H1 (cell line): ENCODE results near the gene KBTBD12. TPM values are rescaled to one million over a fixed set of nuclear protein-coding genes. Genes with fewer than 3 reads are reported as not detected.

Source experiments
- CTCF ChIA-PET: fragments of 300-600 bp; sonication (Branson Sonifier 250); formaldehyde crosslinking; loops from one replicate; lab custom pipeline; 2021; ENCODE audit not compliant: partially characterized antibody; lab: Charles Lee
- POLR2A ChIA-PET: fragments of 300-600 bp; sonication (Branson Sonifier 250); formaldehyde crosslinking; loops from one replicate; lab custom pipeline; 2021; ENCODE audit warnings: inconsistent platforms; ENCODE audit not compliant: partially characterized antibody; lab: Charles Lee
- DNase-seq, 2 experiments: peaks; one replicate each; pipeline versions ENCODE4 v3.0.0 to v3.0.0-alpha.2; 2010 to 2022; ENCODE audit warnings: low spot score in 2 of 2, low read depth in 1 of 2, mixed read lengths in 1 of 2
- FAIRE-seq: peaks from 2 replicates; lab custom pipeline; 2011; peaks lifted over from hg19 to GRCh38; lab: Jason Lieb, UNC
- H2AFZ ChIP-seq: 2 replicates; pipeline ENCODE4 v1.8.1; 2012; ENCODE audit warnings: low read length, inconsistent platforms
- H2AK5ac ChIP-seq: 2 replicates; pipeline ENCODE4 v1.6.1; 2013; ENCODE audit warnings: low read depth, low read length
- H2BK120ac ChIP-seq: replicated peaks from 2 replicates; pipeline ENCODE3; 2013; ENCODE audit warnings: low read depth, low read length, inconsistent platforms
- H2BK12ac ChIP-seq: 2 replicates; pipeline ENCODE4 v1.6.1; 2013; ENCODE audit warnings: low read depth, low read length
- H2BK15ac ChIP-seq: 2 replicates; pipeline ENCODE4 v1.6.1; 2013; ENCODE audit warnings: low read length
- H2BK20ac ChIP-seq: 2 replicates; pipeline ENCODE4 v1.6.1; 2013; ENCODE audit warnings: low read length
- H2BK5ac ChIP-seq: 2 replicates; pipeline ENCODE4 v1.6.1; 2013; ENCODE audit warnings: low read depth, low read length
- H3K14ac ChIP-seq: 2 replicates; pipeline ENCODE4 v1.6.1; 2013; ENCODE audit warnings: inconsistent platforms; ENCODE audit not compliant: insufficient read length
- H3K18ac ChIP-seq: 2 replicates; pipeline ENCODE4 v1.6.1; 2013; ENCODE audit warnings: low read length; ENCODE audit errors: extremely low read depth
- H3K23ac ChIP-seq: 2 replicates; pipeline ENCODE4 v1.6.1; 2013; ENCODE audit warnings: inconsistent platforms; ENCODE audit not compliant: insufficient read length
- H3K23me2 ChIP-seq: 2 replicates; pipeline ENCODE4 v1.6.1; 2013; ENCODE audit warnings: low read depth, low read length
- H3K27ac ChIP-seq: 2 replicates; pipeline ENCODE4 v1.6.1; 2011; ENCODE audit warnings: low read depth, low read length, inconsistent platforms
- H3K27me3 ChIP-seq, 4 experiments: replicated peaks in 1 of 4; 1 replicate in 1 of 4; 2 replicates in 3 of 4; pipeline versions ENCODE4 v1.6.1 to v1.8.1; 2011 to 2013; ENCODE audit warnings: low read length in 3 of 4, mild to moderate bottlenecking in 3 of 4, inconsistent platforms in 2 of 4, mixed read lengths in 2 of 4, moderate library complexity in 1 of 4; ENCODE audit not compliant: control insufficient read depth in 3 of 4, insufficient read depth in 3 of 4; ENCODE audit errors: extremely low read depth in 1 of 4
- H3K36me3 ChIP-seq, 4 experiments: 2 replicates each; pipeline versions ENCODE4 v1.6.1 to v1.8.1; 2011 to 2013; ENCODE audit warnings: mild to moderate bottlenecking in 4 of 4, low read length in 3 of 4, moderate library complexity in 2 of 4, control low read depth in 1 of 4, inconsistent platforms in 1 of 4; ENCODE audit not compliant: insufficient read depth in 4 of 4, control insufficient read depth in 2 of 4
- H3K4ac ChIP-seq: replicated peaks from 2 replicates; pipeline ENCODE3; 2013; ENCODE audit warnings: low read length, low read depth, mixed read lengths, inconsistent platforms; ENCODE audit not compliant: insufficient read length
- H3K4me1 ChIP-seq, 4 experiments: replicated peaks in 1 of 4; 1 replicate in 1 of 4; 2 replicates in 3 of 4; pipeline versions ENCODE4 v1.6.1 to v1.8.1; 2011 to 2013; ENCODE audit warnings: low read length in 3 of 4, inconsistent platforms in 2 of 4, mixed read lengths in 1 of 4; ENCODE audit not compliant: insufficient read depth in 4 of 4, control insufficient read depth in 3 of 4
- H3K4me2 ChIP-seq, 2 experiments: 2 replicates each; pipeline versions ENCODE4 v1.6.1 to v1.8.1; 2011 to 2013; ENCODE audit warnings: low read depth in 2 of 2, low read length in 2 of 2, control low read depth in 1 of 2, inconsistent platforms in 1 of 2, mild to moderate bottlenecking in 1 of 2; ENCODE audit not compliant: insufficient read depth in 1 of 2
- H3K4me3 ChIP-seq, 4 experiments: fragments of 200-600, 300-600 bp in 1 of 4; sonication (generic), shearing (Covaris generic), sonication (Bioruptor Twin) in 1 of 4; 2 replicates each; pipeline versions ENCODE4 v1.5.1 to v1.8.1; 2011 to 2016; ENCODE audit warnings: low read length in 4 of 4, low read depth in 3 of 4, control low read depth in 2 of 4, inconsistent platforms in 2 of 4, mild to moderate bottlenecking in 2 of 4, mixed read lengths in 1 of 4, moderate library complexity in 1 of 4; ENCODE audit not compliant: insufficient read depth in 2 of 4; ENCODE audit errors: extremely low read depth in 1 of 4
- H3K56ac ChIP-seq: replicated peaks from 2 replicates; pipeline ENCODE3; 2013; ENCODE audit warnings: low read depth, mild to moderate bottlenecking, mixed read lengths, low read length, inconsistent platforms; ENCODE audit not compliant: insufficient read length
- H3K79me1 ChIP-seq: 2 replicates; pipeline ENCODE4 v1.6.1; 2013; ENCODE audit warnings: low read depth, low read length, control low read depth
- H3K79me2 ChIP-seq, 2 experiments: 2 replicates each; pipeline versions ENCODE4 v1.6.1 to v1.8.1; 2012 to 2013; ENCODE audit warnings: low read length in 2 of 2, mild to moderate bottlenecking in 2 of 2, inconsistent platforms in 1 of 2; ENCODE audit not compliant: insufficient read depth in 2 of 2, control insufficient read depth in 1 of 2
- H3K9ac ChIP-seq, 4 experiments: replicated peaks in 1 of 4; 1 replicate in 1 of 4; 2 replicates in 3 of 4; pipeline versions ENCODE4 v1.6.1 to v1.8.1; 2011 to 2013; ENCODE audit warnings: low read depth in 3 of 4, low read length in 3 of 4, control low read depth in 2 of 4, mild to moderate bottlenecking in 2 of 4, moderate library complexity in 2 of 4, inconsistent platforms in 1 of 4; ENCODE audit errors: extremely low read depth in 1 of 4
- H3K9me3 ChIP-seq, 2 experiments: 2 replicates each; pipeline versions ENCODE4 v1.6.1 to v1.8.1; 2012 to 2013; ENCODE audit warnings: mild to moderate bottlenecking in 2 of 2, moderate library complexity in 2 of 2, control low read depth in 1 of 2, inconsistent platforms in 1 of 2, low read depth in 1 of 2, low read length in 1 of 2, mixed read lengths in 1 of 2; ENCODE audit not compliant: insufficient read depth in 2 of 2
- H4K20me1 ChIP-seq, 2 experiments: replicated peaks in 1 of 2; 2 replicates each; pipeline versions ENCODE3 to v1.8.1; 2011 to 2013; ENCODE audit warnings: inconsistent platforms in 2 of 2, low read length in 2 of 2, mild to moderate bottlenecking in 1 of 2; ENCODE audit not compliant: insufficient read depth in 2 of 2, control insufficient read depth in 1 of 2
- H4K5ac ChIP-seq: 2 replicates; pipeline ENCODE4 v1.6.1; 2013; ENCODE audit warnings: low read length, low read depth, mixed read lengths, inconsistent platforms; ENCODE audit not compliant: insufficient read length
- H4K8ac ChIP-seq: 2 replicates; pipeline ENCODE4 v1.8.0; 2013; ENCODE audit warnings: mild to moderate bottlenecking, moderate library complexity, low read length, inconsistent platforms; ENCODE audit not compliant: insufficient read depth; ENCODE audit errors: extremely low read depth
- H4K91ac ChIP-seq: replicated peaks from 2 replicates; pipeline ENCODE3; 2013; ENCODE audit warnings: low read length, mixed read lengths, inconsistent platforms; ENCODE audit not compliant: insufficient read length
- BACH1 ChIP-seq: IDR thresholded peaks from 2 replicates; pipeline ENCODE4 v1.6.1; 2012; ENCODE audit warnings: low read length, improper control_type of control experiment
- POU5F1 ChIP-seq: IDR thresholded peaks from 2 replicates; pipeline ENCODE4 v1.6.1; 2011; ENCODE audit warnings: low read depth, mild to moderate bottlenecking, low read length, moderate library complexity
- WGBS, 2 experiments: shearing (Covaris generic) in 1 of 2; methylation state at CpG; one replicate each; pipeline versions ENCODE4 v1.1.6 to v1.1.7; 2013 to 2015; ENCODE audit warnings: low lambda C conversion rate in 2 of 2, mixed read lengths in 2 of 2, inconsistent platforms in 1 of 2, low coverage in 1 of 2, missing lambda C conversion rate in 1 of 2; ENCODE audit not compliant: insufficient replicate concordance in 2 of 2, insufficient coverage in 1 of 2, insufficient read length in 1 of 2; ENCODE audit errors: extremely low coverage in 1 of 2, missing lambda C conversion rate in 1 of 2; 5-methylcytosine and 5-hydroxymethylcytosine counted together
- polyA plus RNA-seq, 7 experiments: library from polyadenylated mRNA; depleted of rRNA in 3 of 7; stranded (reverse) in 5 of 7; unstranded in 2 of 7; fragments of >200 nt in 5 of 7; fragments of 200-250 nt in 2 of 7; gene quantifications; 1 replicate in 5 of 7; 2 replicates in 1 of 7; 4 replicates in 1 of 7; pipeline versions ENCODE4 v1.2.1 to v1.2.3, GENCODE V29; 2011 to 2013; ENCODE audit warnings: missing spikeins in 2 of 7, mixed read lengths in 2 of 7
- total RNA-seq: library from RNA; stranded (reverse); fragmentation: NEBNext Ultra II Directional; extraction: Animal tissue kit (Norgen Biotek cat#: 25700); gene quantifications from 2 replicates; pipeline ENCODE4 v1.2.1, GENCODE V29; 2021

Gene KBTBD12
- total and polyA plus RNA-seq, 2 of the 8 experiments (the other 6 are each of a cell fraction or from before 2014, with no cell fraction given): 0.33 to 0.63 TPM

DNA sequence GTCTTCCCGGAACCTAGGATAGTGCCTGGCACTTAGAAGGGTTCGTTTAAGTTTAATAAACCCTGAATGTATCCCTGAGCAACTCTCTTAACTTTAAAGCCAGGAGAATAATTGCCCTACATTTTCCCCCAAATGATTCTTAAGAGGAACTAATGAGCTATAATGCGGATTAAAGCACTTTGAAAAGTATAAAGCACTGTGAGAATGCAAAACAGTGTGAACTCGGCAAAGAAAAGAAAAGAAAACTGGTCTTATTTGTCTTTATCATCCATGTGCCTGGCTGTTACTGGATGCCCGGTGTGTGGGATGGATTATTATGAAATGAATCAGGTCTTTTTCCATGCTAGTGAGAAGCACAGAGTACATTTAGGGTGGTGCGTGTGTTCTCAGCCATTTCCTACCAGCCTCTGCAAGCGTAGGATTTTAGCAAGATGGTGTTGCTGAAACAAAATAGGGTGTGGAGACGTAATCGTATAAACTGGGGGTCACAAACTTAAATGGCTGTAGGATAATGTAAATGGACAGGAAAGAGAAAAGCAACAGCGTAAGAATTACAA lies 983 bp downstream of the KBTBD12 start:
- ChIA-PET POLR2A (interaction anchor here (0.7 kb wide), 1 partner anchor 17 kb away, joined by 3 read pairs; no protein-coding TSS in a partner anchor), CTCF (interaction anchor here (0.6 to 0.7 kb wide), 2 partner anchors 28 to 413 kb away, joined by 3 read pairs; no protein-coding TSS in a partner anchor)
- Histone ChIP-seq H3K36me3 (no peaks in the 10 kb centered on the region), H4K8ac (no peak overlapping the region), H4K91ac (no peak overlapping the region), H3K9ac (0 out of 7 replicates have a peak overlapping the region, but pooled peaks of 1 of the 4 experiments have one; percentile 7), H4K20me1 (no peaks in the 10 kb centered on the region), H3K27ac (no peak overlapping the region), H2BK120ac (no peak overlapping the region), H3K27me3 (peaks cover 11 to 35% (median 22%) of the 10 kb centered on the region in 4 experiments; a peak in 6 of 7 replicates), H3K56ac (no peak overlapping the region), H3K79me2 (no peaks in the 10 kb centered on the region), H2BK15ac (peak overlapping the region; percentile 88; the same call in 1 of the 2 replicates), H2BK20ac (no peak overlapping the region), H2BK5ac (no peak overlapping the region), H3K14ac (no peak overlapping the region), H2AK5ac (no peak overlapping the region), H4K5ac (no peak overlapping the region), H3K9me3 (peaks cover 5 to 9% of the 10 kb centered on the region in 2 experiments; a peak in 3 of 4 replicates), H3K18ac (no peak overlapping the region), H2AFZ (peak overlapping the region; percentile 91; the same call in 1 of the 2 replicates), H3K4me1 (no peaks in the 10 kb centered on the region), H3K79me1 (no peaks in the 10 kb centered on the region), H2BK12ac (no peak overlapping the region), H3K4me2 (peak overlapping the region; percentile 51 to 76), H3K23me2 (peaks cover 6% of the 10 kb centered on the region; the same call in 1 of the 2 replicates), H3K4ac (no peak overlapping the region), H3K23ac (no peak overlapping the region), H3K4me3 (peak overlapping the region in 2 of 4 experiments; percentile 15 to 56; a peak in 3 of 8 replicates)
- no peak for DNase-seq
- 86% methylated on average over 10 of the region's 10 CpGs; no CpG with 5 or more reads in 1 of the 2 experiments for WGBS, 2 experiments
- peak; percentile 62 for FAIRE-seq
- no peak for TF ChIP-seq POU5F1
- TF ChIP-seq BACH1: no peak
